HepG2 (cell line): Measurements from ENCODE around the gene PHLDB1. TPM values are rescaled to one million over a fixed set of nuclear protein-coding genes. Genes with fewer than 3 reads are reported as not detected.

Experiments
- ATF7 ChIP-seq, 2 experiments: fragments of 450-650 bp in 1 of 2; sonication (generic) in 1 of 2; formaldehyde crosslinking in 1 of 2; IDR thresholded peaks; 2 replicates each; pipeline versions ENCODE4 v1.4.0 to v1.6.1; 2016 to 2020; ENCODE audit warnings: antibody characterized with exemption in 1 of 2, mild to moderate bottlenecking in 1 of 2, missing genetic modification reagents in 1 of 2
- CEBPB ChIP-seq: IDR thresholded peaks from 2 replicates; pipeline ENCODE4 v1.6.1; 2011; ENCODE audit warnings: low read depth, low read length, improper control_type of control experiment, borderline replicate concordance
- CREB1 ChIP-seq, 2 experiments: fragments of 450-650 bp in 1 of 2; IDR thresholded peaks; 2 replicates each; pipeline ENCODE4 v1.6.1; 2016 to 2017; ENCODE audit warnings: control low read depth in 1 of 2, mild to moderate bottlenecking in 1 of 2, missing compliant biosample characterization in 1 of 2, missing genetic modification characterization in 1 of 2
- ETV5 ChIP-seq: IDR thresholded peaks from 2 replicates; pipeline ENCODE4 v1.6.1; 2018; ENCODE audit warnings: missing biosample characterization, missing genetic modification reagents, inconsistent platforms, borderline replicate concordance
- GZF1 ChIP-seq: sonication (generic); formaldehyde crosslinking; IDR thresholded peaks from 2 replicates; pipeline ENCODE4 v1.5.1; 2020; ENCODE audit warnings: mild to moderate bottlenecking, missing genetic modification reagents
- ISL2 ChIP-seq: sonication (generic); formaldehyde crosslinking; IDR thresholded peaks from 2 replicates; pipeline ENCODE4 v1.5.0; 2020; ENCODE audit warnings: missing genetic modification reagents
- MEIS2 ChIP-seq: sonication (generic); formaldehyde crosslinking; IDR thresholded peaks from 2 replicates; pipeline ENCODE4 v1.9.0; 2021; ENCODE audit warnings: mild to moderate bottlenecking, missing genetic modification reagents
- NCOA1 ChIP-seq: sonication (generic); formaldehyde crosslinking; IDR thresholded peaks from 2 replicates; pipeline ENCODE4 v1.9.0; 2021; ENCODE audit warnings: missing genetic modification reagents
- PATZ1 ChIP-seq: sonication (generic); formaldehyde crosslinking; IDR thresholded peaks from 2 replicates; pipeline ENCODE4 v1.4.0; 2020; ENCODE audit warnings: missing genetic modification reagents
- PITX1 ChIP-seq: sonication (generic); formaldehyde crosslinking; IDR thresholded peaks from 2 replicates; pipeline ENCODE4 v1.5.1; 2020; ENCODE audit warnings: mild to moderate bottlenecking, missing genetic modification reagents
- RARG ChIP-seq: sonication (generic); formaldehyde crosslinking; IDR thresholded peaks from 2 replicates; pipeline ENCODE4 v1.4.0; 2020; ENCODE audit warnings: low read depth, mild to moderate bottlenecking, missing genetic modification reagents
- SMYD3 ChIP-seq: sonication (generic); formaldehyde crosslinking; IDR thresholded peaks from 2 replicates; pipeline ENCODE4 v1.8.1; 2023; ENCODE audit warnings: mild to moderate bottlenecking, missing genetic modification reagents
- TCF12 ChIP-seq, 2 experiments: fragments of 450-650 bp in 1 of 2; sonication (generic) in 1 of 2; formaldehyde crosslinking in 1 of 2; IDR thresholded peaks; 2 replicates each; pipeline versions ENCODE4 v1.6.1 to v1.8.0; 2017 to 2022; ENCODE audit warnings: antibody characterized with exemption in 1 of 2, mild to moderate bottlenecking in 1 of 2, missing genetic modification reagents in 1 of 2, moderate library complexity in 1 of 2
- TCF7 ChIP-seq: sonication (generic); IDR thresholded peaks from 2 replicates; pipeline ENCODE4 v1.6.1; 2016; ENCODE audit warnings: antibody characterized with exemption, low read depth
- THRA ChIP-seq: sonication (generic); formaldehyde crosslinking; IDR thresholded peaks from 2 replicates; pipeline ENCODE4 v1.4.0; 2020; ENCODE audit warnings: missing genetic modification reagents, borderline replicate concordance
- ZBTB25 ChIP-seq: IDR thresholded peaks from 2 replicates; pipeline ENCODE4 v1.6.1; 2018; ENCODE audit warnings: missing genetic modification reagents
- ZKSCAN8 ChIP-seq: IDR thresholded peaks from 2 replicates; pipeline ENCODE4 v1.6.1; 2016; ENCODE audit warnings: borderline replicate concordance, missing genetic modification reagents, missing compliant biosample characterization
- ZNF331 ChIP-seq: sonication (generic); formaldehyde crosslinking; IDR thresholded peaks from 2 replicates; pipeline ENCODE4 v1.4.0; 2020; ENCODE audit warnings: missing genetic modification reagents
- polyA plus RNA-seq, 8 experiments: library from polyadenylated mRNA; depleted of rRNA in 3 of 8; stranded (reverse) in 7 of 8; unstranded in 1 of 8; fragments of >200 nt; fragmentation: Illumina TruSeq in 4 of 8; extraction: Trizol in 4 of 8; gene quantifications; 2 replicates each; pipeline versions ENCODE4 v1.2.1 to v1.2.3, GENCODE V29; 2011 to 2016; ENCODE audit warnings: low read depth in 4 of 8, missing spikeins in 1 of 8, mixed read lengths in 1 of 8; ENCODE audit not compliant: insufficient read depth in 1 of 8
- total RNA-seq, 5 experiments: library from RNA; depleted of rRNA; stranded (reverse); fragments of >200 nt; fragmentation: Illumina TruSeq; extraction: Trizol; gene quantifications; 2 replicates each; pipeline ENCODE4 v1.2.3, GENCODE V29; 2016; ENCODE audit warnings: low read depth in 1 of 5
- TF ChIP-seq, protein P1 (sequence below): sonication (generic); formaldehyde crosslinking; IDR thresholded peaks from 2 replicates; pipeline ENCODE4 v1.4.0; 2020; ENCODE audit warnings: mild to moderate bottlenecking, missing genetic modification reagents
- TF ChIP-seq, protein P2 (sequence below): sonication (generic); formaldehyde crosslinking; IDR thresholded peaks from 2 replicates; pipeline ENCODE4 v1.9.0; 2021; ENCODE audit warnings: missing genetic modification reagents, borderline replicate concordance

PHLDB1 gene
- total and polyA plus RNA-seq, 2 of the 13 experiments (the other 11 are each of a cell fraction or from before 2014, with no cell fraction given) = 13.8 to 14.2 TPM

DNA sequence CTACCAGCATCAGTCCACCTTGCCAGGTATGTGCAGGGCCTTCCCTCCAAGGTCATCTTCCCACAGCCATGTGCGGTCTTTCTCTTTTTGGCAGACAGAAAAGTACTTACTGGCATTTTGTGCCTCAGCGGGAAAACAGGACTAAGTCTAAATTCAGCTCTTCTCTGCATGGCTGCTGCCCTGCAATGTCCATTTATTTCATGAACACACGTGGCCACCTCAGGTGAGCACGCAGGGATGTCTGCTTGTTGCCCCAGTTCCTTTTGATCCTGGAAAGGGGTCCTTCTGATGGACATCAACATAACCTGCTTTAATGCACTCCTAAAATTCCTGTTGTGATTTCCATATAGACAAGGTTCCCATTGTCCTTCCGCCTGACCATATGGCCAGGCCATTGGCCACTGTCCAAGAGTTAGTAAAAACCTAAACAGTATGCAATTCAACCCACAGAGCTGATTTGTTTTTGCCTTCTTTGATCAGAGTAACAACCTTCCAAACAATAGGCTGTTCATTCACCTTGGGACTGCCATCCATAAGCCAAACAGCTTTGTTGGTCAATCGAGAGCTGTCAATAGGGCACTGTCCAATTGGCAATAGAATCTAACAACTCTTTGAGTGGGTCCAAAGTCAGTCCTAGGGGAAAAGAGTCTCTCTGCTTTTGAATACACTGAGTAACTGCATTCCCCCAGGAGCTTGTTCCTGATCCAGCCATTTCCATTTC is 66.1 kb downstream of the PHLDB1 start (continued):
- TF ChIP-seq CEBPB (peak; percentile 71), TCF7 (peak; percentile 93), ZNF331 (CRISPR knock-in tag) (peak; percentile 42), SMYD3 (CRISPR knock-in tag) (peak; percentile 55; the same call in 1 of the 2 replicates), MEIS2 (CRISPR knock-in tag) (0 out of 2 replicates have a peak, but pooled peaks have one; percentile 18), PITX1 (peak; percentile 86), THRA (peak; percentile 21; the same call in 1 of the 2 replicates), RARG (CRISPR knock-in tag) (no peak), ZBTB25 (CRISPR knock-in tag) (no peak), CREB1 (IDR thresholded peaks at IDR 0.05) (no peak), CREB1 (CRISPR knock-in tag; IDR thresholded peaks at IDR 0.05) (peak; percentile 68), NCOA1 (no peak), ISL2 (CRISPR knock-in tag) (peak; percentile 75; the same call in 1 of the 2 replicates), ATF7 (IDR thresholded peaks at IDR 0.05) (no peak), ATF7 (CRISPR knock-in tag; IDR thresholded peaks at IDR 0.05) (no peak), ETV5 (CRISPR knock-in tag) (peak; percentile 64; the same call in 1 of the 2 replicates), ZKSCAN8 (peak; percentile 41; the same call in 1 of the 2 replicates), PATZ1 (peak; percentile 38; the same call in 1 of the 2 replicates), GZF1 (no peak), TCF12 (IDR thresholded peaks at IDR 0.05) (no peak), TCF12 (CRISPR knock-in tag; IDR thresholded peaks at IDR 0.05) (no peak)
- TF ChIP-seq, protein P1, sequence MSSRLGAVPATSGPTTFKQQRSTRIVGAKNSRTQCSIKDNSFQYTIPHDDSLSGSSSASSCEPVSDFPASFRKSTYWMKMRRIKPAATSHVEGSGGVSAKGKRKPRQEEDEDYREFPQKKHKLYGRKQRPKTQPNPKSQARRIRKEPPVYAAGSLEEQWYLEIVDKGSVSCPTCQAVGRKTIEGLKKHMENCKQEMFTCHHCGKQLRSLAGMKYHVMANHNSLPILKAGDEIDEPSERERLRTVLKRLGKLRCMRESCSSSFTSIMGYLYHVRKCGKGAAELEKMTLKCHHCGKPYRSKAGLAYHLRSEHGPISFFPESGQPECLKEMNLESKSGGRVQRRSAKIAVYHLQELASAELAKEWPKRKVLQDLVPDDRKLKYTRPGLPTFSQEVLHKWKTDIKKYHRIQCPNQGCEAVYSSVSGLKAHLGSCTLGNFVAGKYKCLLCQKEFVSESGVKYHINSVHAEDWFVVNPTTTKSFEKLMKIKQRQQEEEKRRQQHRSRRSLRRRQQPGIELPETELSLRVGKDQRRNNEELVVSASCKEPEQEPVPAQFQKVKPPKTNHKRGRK (CRISPR knock-in tag) = no peak
- TF ChIP-seq, protein P2, sequence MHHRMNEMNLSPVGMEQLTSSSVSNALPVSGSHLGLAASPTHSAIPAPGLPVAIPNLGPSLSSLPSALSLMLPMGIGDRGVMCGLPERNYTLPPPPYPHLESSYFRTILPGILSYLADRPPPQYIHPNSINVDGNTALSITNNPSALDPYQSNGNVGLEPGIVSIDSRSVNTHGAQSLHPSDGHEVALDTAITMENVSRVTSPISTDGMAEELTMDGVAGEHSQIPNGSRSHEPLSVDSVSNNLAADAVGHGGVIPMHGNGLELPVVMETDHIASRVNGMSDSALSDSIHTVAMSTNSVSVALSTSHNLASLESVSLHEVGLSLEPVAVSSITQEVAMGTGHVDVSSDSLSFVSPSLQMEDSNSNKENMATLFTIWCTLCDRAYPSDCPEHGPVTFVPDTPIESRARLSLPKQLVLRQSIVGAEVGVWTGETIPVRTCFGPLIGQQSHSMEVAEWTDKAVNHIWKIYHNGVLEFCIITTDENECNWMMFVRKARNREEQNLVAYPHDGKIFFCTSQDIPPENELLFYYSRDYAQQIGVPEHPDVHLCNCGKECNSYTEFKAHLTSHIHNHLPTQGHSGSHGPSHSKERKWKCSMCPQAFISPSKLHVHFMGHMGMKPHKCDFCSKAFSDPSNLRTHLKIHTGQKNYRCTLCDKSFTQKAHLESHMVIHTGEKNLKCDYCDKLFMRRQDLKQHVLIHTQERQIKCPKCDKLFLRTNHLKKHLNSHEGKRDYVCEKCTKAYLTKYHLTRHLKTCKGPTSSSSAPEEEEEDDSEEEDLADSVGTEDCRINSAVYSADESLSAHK (CRISPR knock-in tag) = no peak
